Mucosa of rectum (tissue), 2 donors: ENCODE data around the gene CUBN.

Experiments used
- H3K27ac ChIP-seq, 2 donors: one replicate each; pipeline ENCODE4 v1.7.0; 2013; ENCODE audit warnings: inconsistent platforms in 2 of 2, low read depth in 2 of 2, low read length in 2 of 2
- H3K27me3 ChIP-seq, 2 donors: one replicate each; pipeline ENCODE4 v1.7.0; 2013; ENCODE audit warnings: low read length in 2 of 2; ENCODE audit not compliant: control insufficient read depth in 2 of 2, insufficient read depth in 2 of 2
- H3K36me3 ChIP-seq, 2 donors: one replicate each; pipeline ENCODE4 v1.7.0; 2013; ENCODE audit warnings: low read length in 2 of 2; ENCODE audit not compliant: control insufficient read depth in 2 of 2, insufficient read depth in 2 of 2
- H3K4me1 ChIP-seq, 2 donors: one replicate each; pipeline ENCODE4 v1.7.0; 2013; ENCODE audit warnings: low read length in 2 of 2, mild to moderate bottlenecking in 1 of 2; ENCODE audit not compliant: control insufficient read depth in 2 of 2, insufficient read depth in 2 of 2
- H3K4me3 ChIP-seq, 2 donors: one replicate each; pipeline ENCODE4 v1.7.0; 2013; ENCODE audit warnings: low read length in 2 of 2
- H3K9ac ChIP-seq, 2 donors: one replicate each; pipeline ENCODE4 v1.7.0; 2013; ENCODE audit warnings: low read length in 2 of 2, low read depth in 1 of 2, mild to moderate bottlenecking in 1 of 2
- H3K9me3 ChIP-seq, 2 donors: one replicate each; pipeline ENCODE4 v1.7.0; 2013; ENCODE audit warnings: low read length in 2 of 2; ENCODE audit not compliant: control insufficient read depth in 2 of 2
- donor health status: healthy.
- donor health status: Normal muscosa, but diverticular disease.

CUBN gene

DNA sequence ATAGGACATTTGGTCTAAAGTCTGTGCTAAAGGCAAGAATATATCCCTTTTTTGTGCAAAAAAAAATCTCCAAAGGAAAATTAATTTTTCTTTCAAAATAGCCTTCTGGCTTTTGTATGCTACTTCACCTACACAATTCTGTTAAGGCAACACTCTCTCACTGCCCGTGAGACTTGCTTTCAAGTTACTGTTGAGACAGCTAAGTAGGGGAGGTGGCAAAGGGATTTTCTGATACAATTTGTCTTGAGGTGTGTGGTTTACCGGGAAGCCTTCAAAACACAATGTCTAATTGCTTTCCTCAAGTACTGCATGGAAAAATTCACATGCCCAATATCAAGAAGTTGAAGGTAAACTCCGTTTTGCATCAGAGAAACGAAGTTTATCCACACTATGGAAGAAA is 261.6 kb downstream of the CUBN start:
- no peak overlapping the region for H3K9ac ChIP-seq
- no peaks in the 10 kb centered on the region for H3K27me3 ChIP-seq
- no peaks in the 10 kb centered on the region for H3K36me3 ChIP-seq
- H3K9me3 ChIP-seq: no peaks in the 10 kb centered on the region
- H3K4me3 ChIP-seq: no peak overlapping the region
- no peaks in the 10 kb centered on the region for H3K4me1 ChIP-seq
- no peak overlapping the region for H3K27ac ChIP-seq

DNA sequence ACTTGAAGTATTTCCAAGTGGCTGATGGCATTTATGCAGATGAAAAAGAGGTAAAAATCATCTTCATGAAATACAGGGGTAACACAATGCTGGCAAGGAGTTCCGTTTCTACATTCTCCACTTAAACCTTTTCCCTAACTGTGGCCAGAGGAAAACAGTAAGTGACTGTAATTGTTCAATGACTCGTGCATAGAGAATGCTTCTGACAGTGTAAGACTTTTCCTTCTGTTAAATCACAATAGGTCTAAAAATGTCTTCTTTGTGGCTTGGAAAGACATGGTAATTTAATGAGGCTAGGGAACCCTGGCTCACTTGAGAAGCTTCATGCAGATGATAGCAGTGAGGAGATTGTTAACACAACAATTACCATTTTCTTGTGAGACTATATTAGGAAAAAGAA is 262.1 kb downstream of the CUBN start:
- H3K4me1 ChIP-seq: no peaks in the 10 kb centered on the region
- no peaks in the 10 kb centered on the region for H3K36me3 ChIP-seq
- H3K27me3 ChIP-seq: no peaks in the 10 kb centered on the region
- H3K9me3 ChIP-seq: no peaks in the 10 kb centered on the region
- H3K4me3 ChIP-seq: no peak overlapping the region
- no peak overlapping the region for H3K27ac ChIP-seq
- no peak overlapping the region for H3K9ac ChIP-seq

DNA sequence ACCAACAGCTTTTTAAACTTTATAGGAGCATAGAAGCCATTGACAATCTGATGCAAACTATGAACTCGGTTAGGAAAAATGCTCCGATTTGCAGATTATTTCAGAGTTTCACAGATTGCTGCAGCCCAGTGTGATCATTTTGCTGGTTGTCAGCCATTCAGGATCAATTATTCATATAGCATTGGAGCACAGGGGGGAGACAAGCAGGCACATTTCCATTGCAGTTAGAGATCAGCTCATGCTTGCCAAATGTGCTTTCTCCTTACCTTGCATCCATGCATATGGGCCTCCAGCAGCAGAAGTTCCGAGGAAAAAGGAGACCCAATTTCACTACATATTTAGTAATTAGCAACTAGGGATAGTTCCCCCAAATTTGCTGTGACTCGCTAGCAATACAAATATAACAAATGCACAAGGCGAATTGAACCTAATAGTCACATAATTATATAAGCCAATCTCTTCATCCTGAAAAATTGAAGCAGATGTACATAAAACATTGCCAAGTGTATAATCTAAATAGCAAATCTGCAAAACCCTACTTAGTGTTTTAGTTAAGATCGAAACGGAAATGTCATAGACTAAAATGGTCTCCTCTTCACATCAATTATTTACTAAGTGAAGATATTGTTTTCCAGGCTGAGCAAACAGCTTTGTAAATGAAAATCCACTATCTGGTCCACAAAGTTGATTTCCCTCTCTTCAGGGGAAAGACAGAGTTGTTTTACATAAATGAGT is 262.9 kb downstream of the CUBN start:
- Histone ChIP-seq H3K27ac (no peak overlapping the region), H3K9ac (no peak overlapping the region), H3K4me3 (no peak overlapping the region), H3K9me3 (no peaks in the 10 kb centered on the region), H3K36me3 (no peaks in the 10 kb centered on the region), H3K4me1 (no peaks in the 10 kb centered on the region), H3K27me3 (no peaks in the 10 kb centered on the region)

DNA sequence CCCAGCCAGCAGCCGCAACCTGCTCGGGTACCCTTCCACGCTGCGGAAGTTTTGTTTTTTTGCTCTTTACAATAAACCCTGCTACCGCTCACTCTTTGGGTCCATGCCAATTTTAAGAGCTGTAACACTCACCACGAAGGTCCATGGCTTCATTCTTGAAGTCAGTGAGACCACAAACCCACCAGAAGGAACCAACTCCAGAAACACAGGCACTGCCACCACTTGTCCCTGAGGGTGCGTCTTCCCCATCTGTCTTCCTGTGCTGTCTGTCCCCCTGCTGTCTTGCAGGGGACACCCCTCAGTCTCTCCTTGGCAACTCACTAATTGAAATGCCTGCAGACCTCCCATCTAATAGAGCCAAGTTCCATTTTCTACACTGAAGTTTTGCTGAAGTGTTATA is 263.8 kb downstream of the CUBN start:
- no peaks in the 10 kb centered on the region for H3K27me3 ChIP-seq
- no peaks in the 10 kb centered on the region for H3K36me3 ChIP-seq
- no peaks in the 10 kb centered on the region for H3K9me3 ChIP-seq
- no peak overlapping the region for H3K27ac ChIP-seq
- no peak overlapping the region for H3K4me3 ChIP-seq
- H3K9ac ChIP-seq: no peak overlapping the region
- H3K4me1 ChIP-seq: no peaks in the 10 kb centered on the region

DNA sequence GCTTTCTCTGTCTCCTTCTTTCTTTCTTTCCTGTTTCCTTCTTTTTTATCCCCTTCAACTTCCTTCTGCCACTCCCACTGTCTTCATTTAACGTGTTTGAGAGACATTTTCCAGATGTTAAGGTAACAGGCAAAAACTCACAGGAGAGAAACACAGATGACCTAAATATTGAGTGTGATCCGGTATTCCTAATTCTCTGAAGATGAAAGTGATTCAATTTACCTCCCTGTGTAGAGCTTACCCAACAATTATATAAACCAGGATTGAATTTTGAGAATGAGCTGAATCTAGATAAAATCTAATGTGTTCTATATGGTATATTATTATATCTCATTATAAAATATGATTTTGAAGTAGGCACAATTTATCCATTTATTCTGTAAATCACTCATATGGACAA is 265.8 kb downstream of the CUBN start:
- no peak overlapping the region for H3K4me3 ChIP-seq
- no peaks in the 10 kb centered on the region for H3K4me1 ChIP-seq
- H3K27ac ChIP-seq: no peak overlapping the region

DNA sequence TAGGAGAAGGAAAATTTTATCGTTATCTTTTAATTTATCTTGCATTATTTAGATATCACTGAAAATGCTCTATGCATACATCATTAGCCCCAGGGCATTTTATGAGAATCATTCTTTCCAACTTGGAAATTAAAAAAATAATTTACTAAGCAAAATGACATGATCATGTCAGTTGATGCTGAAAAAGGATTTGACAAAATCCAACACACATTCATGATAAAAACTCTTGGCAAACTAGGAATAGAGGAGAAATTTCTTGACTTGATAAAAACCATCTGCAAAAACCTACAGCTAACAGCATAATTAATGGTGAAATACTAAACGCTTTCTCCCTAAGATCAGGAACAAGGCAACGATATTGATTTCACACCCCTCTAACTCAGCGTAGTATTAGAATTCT is 272.2 kb downstream of the CUBN start:
- Histone ChIP-seq H3K4me3 (no peak overlapping the region), H3K36me3 (no peaks in the 10 kb centered on the region), H3K4me1 (no peaks in the 10 kb centered on the region), H3K27me3 (no peaks in the 10 kb centered on the region), H3K9me3 (no peaks in the 10 kb centered on the region), H3K9ac (no peak overlapping the region), H3K27ac (no peak overlapping the region)

More for the DNA sequence above, 265.8 kb downstream of the CUBN start:
- H3K9me3 ChIP-seq: no peaks in the 10 kb centered on the region
- H3K27me3 ChIP-seq: no peaks in the 10 kb centered on the region
- H3K9ac ChIP-seq: no peak overlapping the region
- no peaks in the 10 kb centered on the region for H3K36me3 ChIP-seq

DNA sequence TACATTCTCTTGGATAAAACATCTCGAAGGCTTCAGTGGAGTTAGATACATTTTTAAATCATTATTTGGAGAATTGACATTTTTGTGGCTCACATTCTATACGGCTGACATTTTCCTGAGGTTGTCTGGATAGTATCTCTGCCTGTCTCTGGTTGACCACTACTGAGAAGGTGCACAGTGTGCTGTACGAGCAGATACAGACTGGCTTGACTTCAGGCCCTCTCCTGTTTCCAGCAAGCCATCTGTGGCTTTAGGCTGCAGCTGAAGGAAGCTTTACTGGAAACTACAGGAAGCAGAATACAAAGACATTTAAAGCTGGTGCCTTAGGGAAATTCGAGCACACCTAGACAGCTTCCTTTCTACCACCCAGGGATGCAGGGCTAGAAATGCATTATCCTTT is 273.0 kb downstream of the CUBN start:
- Histone ChIP-seq H3K4me1 (no peaks in the 10 kb centered on the region), H3K27ac (no peak overlapping the region), H3K9ac (no peak overlapping the region), H3K9me3 (no peaks in the 10 kb centered on the region), H3K4me3 (no peak overlapping the region), H3K27me3 (no peaks in the 10 kb centered on the region), H3K36me3 (no peaks in the 10 kb centered on the region)

DNA sequence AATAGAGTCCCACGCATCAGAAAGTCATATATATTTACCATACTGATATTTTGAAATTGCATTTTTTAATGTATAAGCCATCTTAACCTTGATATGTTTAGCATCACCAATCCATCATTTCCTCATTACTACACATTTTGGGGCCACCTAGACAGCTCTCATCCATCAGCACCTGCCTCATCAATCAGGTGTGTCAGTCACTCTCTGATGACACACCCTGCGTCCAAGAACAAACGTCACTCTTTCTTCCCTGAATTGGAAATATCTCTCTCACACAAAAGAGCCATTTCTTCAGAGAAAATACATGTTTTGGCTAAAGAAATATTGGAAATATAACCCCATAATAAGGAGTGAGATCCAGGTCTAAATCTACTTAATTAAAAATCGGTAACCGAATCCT is 273.5 kb downstream of the CUBN start:
- Histone ChIP-seq H3K9ac (no peak overlapping the region), H3K4me1 (no peaks in the 10 kb centered on the region), H3K27ac (no peak overlapping the region), H3K9me3 (no peaks in the 10 kb centered on the region), H3K27me3 (no peaks in the 10 kb centered on the region), H3K4me3 (no peak overlapping the region), H3K36me3 (no peaks in the 10 kb centered on the region)

DNA sequence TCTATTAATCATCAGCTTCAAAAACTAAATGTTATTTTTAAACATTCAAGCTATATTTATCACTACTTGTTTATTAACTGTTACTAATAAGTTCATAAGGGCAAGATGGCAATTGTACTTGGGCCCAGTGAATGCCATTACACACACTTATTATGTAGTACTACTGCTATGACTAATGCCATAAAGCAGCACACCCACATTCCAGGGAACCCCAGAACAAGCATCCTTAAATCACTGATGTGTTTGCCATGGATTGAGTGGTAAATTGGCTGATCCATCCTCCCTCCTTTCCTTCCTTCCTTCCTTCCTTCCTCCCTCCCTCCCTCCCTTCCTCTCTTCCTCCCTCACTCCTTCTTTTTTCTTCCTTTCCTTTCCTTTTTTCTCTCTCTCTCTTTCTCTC is 275.0 kb downstream of the CUBN start:
- no peaks in the 10 kb centered on the region for H3K36me3 ChIP-seq
- no peak overlapping the region for H3K4me3 ChIP-seq
- no peak overlapping the region for H3K9ac ChIP-seq
- no peaks in the 10 kb centered on the region for H3K27me3 ChIP-seq
- no peaks in the 10 kb centered on the region for H3K9me3 ChIP-seq
- no peaks in the 10 kb centered on the region for H3K4me1 ChIP-seq
- H3K27ac ChIP-seq: no peak overlapping the region

DNA sequence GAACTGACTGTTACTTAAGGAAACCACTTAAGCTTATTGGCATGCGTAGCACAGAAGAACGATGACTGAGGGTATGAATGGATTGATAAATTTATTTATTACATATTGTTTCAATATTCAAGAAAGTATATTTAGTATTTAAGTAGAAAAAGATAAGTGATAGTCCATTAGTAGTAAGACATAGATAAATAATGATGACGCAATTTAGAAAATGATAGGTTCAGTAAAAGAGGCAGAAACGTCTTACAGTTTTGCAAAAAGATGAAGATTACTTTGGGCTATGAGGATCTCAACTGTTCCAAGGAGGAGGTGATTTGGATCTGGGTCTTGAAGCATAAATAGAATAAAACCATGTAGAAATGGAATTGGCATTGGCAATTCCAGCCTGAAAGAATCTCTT is 275.8 kb downstream of the CUBN start:
- Histone ChIP-seq H3K4me3 (no peak overlapping the region), H3K36me3 (no peaks in the 10 kb centered on the region), H3K9ac (no peak overlapping the region), H3K9me3 (no peaks in the 10 kb centered on the region), H3K4me1 (no peaks in the 10 kb centered on the region), H3K27ac (no peak overlapping the region), H3K27me3 (no peaks in the 10 kb centered on the region)

DNA sequence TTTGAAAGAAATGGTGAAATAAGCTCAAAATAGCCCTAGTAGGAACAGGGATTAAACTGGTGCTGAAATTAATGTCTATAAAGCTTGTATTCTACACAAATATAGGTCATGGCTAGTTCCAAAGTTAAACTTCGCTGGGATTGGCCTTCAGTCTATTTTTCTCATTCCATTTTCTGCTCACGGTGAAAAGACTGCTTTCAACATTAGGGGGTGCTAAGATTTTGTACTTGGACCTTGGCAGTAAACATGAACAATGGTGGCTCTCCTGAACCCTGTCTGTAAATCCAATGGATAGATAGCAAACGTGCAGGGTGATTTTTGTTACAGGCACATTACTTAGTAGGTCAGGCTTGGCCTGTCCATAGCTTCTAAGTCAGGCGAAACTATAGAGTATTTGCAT is 276.4 kb downstream of the CUBN start:
- H3K27me3 ChIP-seq: no peaks in the 10 kb centered on the region
- no peak overlapping the region for H3K9ac ChIP-seq
- H3K4me3 ChIP-seq: no peak overlapping the region
- no peaks in the 10 kb centered on the region for H3K36me3 ChIP-seq
- H3K4me1 ChIP-seq: no peaks in the 10 kb centered on the region
- H3K27ac ChIP-seq: no peak overlapping the region
- H3K9me3 ChIP-seq: no peaks in the 10 kb centered on the region
